Esophagus squamous epithelium (tissue), 5 donors: Measurements from ENCODE around the gene DTWD2. TPM values are rescaled to one million over a fixed set of nuclear protein-coding genes. Genes with fewer than 3 reads are reported as not detected.
"Not testable (repeated sequence)": the region's sequence is repeated elsewhere in the genome, so short reads cannot be mapped to it uniquely, and the experiment has no call there.

ENCODE experiments used
- DNase-seq: peaks from one replicate; lab custom pipeline; 2025; lab: John Stamatoyannopoulos, UW
- H3K27ac ChIP-seq, 4 donors: fragments of 200-600 bp; sonication (generic); one replicate each; pipeline ENCODE4 v1.5.1; 2016 to 2019; ENCODE audit warnings: mild to moderate bottlenecking in 1 of 4
- H3K27me3 ChIP-seq, 4 donors: fragments of 200-600 bp; sonication (generic); 1 replicate in 3 of 4; 2 replicates in 1 of 4; pipeline versions ENCODE4 v1.5.1 to v1.6.0; 2017 to 2021; ENCODE audit warnings: antibody characterized with exemption in 1 of 4
- H3K36me3 ChIP-seq, 3 donors: fragments of 200-600 bp; sonication (generic); one replicate each; pipeline ENCODE4 v1.5.1; 2016 to 2019
- H3K4me1 ChIP-seq, 3 donors: fragments of 200-600 bp; sonication (generic); one replicate each; pipeline ENCODE4 v1.5.1; 2017 to 2019
- H3K4me3 ChIP-seq, 4 donors: fragments of 200-600 bp; sonication (generic); 1 replicate in 3 of 4; 2 replicates in 1 of 4; pipeline ENCODE4 v1.5.1; 2016 to 2019; ENCODE audit warnings: mild to moderate bottlenecking in 2 of 4, moderate library complexity in 1 of 4
- H3K9me3 ChIP-seq, 3 donors: fragments of 200-600 bp; sonication (generic); one replicate each; pipeline ENCODE4 v1.5.1; 2016 to 2019
- CTCF ChIP-seq, 6 experiments: fragments of 450-650 bp in 4 of 6; fragments of 200-600 bp in 2 of 6; sonication (generic) in 2 of 6; IDR thresholded peaks; one replicate each; pipeline ENCODE4 v1.5.1; 2016 to 2019; ENCODE audit warnings: antibody characterized with exemption in 6 of 6, mild to moderate bottlenecking in 4 of 6, moderate library complexity in 4 of 6
- POLR2A ChIP-seq, 4 donors: fragments of 450-650 bp; IDR thresholded peaks; one replicate each; pipeline ENCODE4 v1.6.1; 2017; ENCODE audit warnings: antibody characterized with exemption in 4 of 4, mild to moderate bottlenecking in 4 of 4, moderate library complexity in 3 of 4
- WGBS, 2 donors: methylation state at CpG; one replicate each; pipeline ENCODE4 v1.1.5; 2018; 5-methylcytosine and 5-hydroxymethylcytosine counted together
- intact Hi-C: fragments of 100-400 bp; cut with DNase I; formaldehyde crosslinking; loops from one replicate; pipeline ENCODE4 v1.15.0; 2022
- total RNA-seq, 4 donors: library from RNA; depleted of rRNA; stranded (reverse); fragments of >200 nt; gene quantifications; one replicate each; pipeline ENCODE4 v1.1.0, GENCODE V29; 2016
- donor health status: DM: yes; HTN: yes; CAD: no.

The DTWD2 gene
- total RNA-seq, 4 donors from 2014 or later: 7.4 to 11.5 (median 9.9) TPM

DNA sequence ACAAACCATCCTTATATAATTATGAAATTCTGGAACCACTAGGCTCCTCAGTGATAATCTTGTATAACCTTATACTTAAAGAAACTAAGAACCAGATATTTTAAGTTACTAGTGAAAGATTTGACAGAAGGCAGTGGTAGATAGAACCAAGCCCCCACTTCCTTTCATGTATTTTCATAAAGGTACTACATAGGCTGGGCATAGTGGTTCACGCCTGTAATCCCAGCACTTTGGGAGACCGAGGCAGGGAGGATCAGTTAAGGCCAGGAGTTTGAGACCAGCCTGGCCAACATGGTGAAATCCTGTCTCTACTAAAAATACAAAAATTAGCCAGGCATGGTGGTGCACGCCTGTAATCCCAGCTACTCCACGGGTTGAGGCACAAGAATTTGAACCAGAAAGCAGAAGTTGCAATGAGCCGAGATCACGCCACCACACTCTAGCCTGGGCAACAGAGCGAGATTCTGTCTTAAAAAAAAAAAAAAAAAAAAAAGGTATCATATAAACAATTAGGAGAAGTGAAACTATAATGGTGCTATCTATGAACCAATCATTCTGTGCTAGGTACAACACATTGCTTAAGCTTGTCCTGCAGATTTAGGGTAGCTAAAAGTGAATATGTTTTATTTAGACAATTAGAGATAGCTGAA lies 27.9 kb upstream of the DTWD2 start:
- Histone ChIP-seq H3K27me3 (no peaks in the 10 kb centered on the region), H3K4me3 (no peak overlapping the region), H3K9me3 (no peaks in the 10 kb centered on the region), H3K4me1 (no peaks in the 10 kb centered on the region), H3K36me3 (no peaks in the 10 kb centered on the region), H3K27ac (no peak overlapping the region)
- TF ChIP-seq CTCF (IDR thresholded peaks at IDR 0.05) (no peak), POLR2A (IDR thresholded peaks at IDR 0.05) (no peak)
- intact Hi-C loops: no loop called here
- DNase-seq: no peak
- WGBS, 2 donors: 69 to 100% methylated on average over 5 to 6 of the region's 7 CpGs

- Histone ChIP-seq H3K27me3 (no peaks in the 10 kb centered on the region), H3K9me3 (no peaks in the 10 kb centered on the region), H3K4me3 (no peak overlapping the region), H3K27ac (no peak overlapping the region), H3K4me1 (no peaks in the 10 kb centered on the region), H3K36me3 (no peaks in the 10 kb centered on the region)
- 89 to 99% methylated on average over 10 to 12 of the region's 13 CpGs for WGBS, 2 donors
- intact Hi-C loops: no loop called here
- no peak for DNase-seq
- no peak for TF ChIP-seq POLR2A (IDR thresholded peaks at IDR 0.05)
- TF ChIP-seq CTCF (IDR thresholded peaks at IDR 0.05): no peak
These were observed 22.8 kb upstream of the DTWD2 start for GRCh38 chr5:119011186-119011585.

DNA sequence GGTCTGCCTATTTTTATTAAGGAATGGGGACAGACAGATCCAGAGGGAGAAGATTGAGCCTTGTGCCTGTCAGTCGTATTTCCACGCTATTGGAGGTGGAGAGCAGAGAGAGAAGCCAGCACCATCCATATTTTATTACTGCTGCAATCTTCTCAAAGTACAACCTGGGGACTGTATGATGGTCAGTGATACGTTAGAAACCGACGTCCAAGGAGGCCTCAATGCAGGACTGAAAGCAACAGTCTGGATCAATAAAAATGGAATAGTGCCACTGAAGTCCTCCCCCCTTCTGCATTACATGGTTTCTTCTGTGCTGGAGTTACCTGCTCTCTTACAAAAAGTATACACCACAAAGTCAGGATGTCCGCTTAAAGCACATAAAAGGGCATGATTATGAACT lies 21.9 kb upstream of the DTWD2 start:
- intact Hi-C loops: no loop called here
- TF ChIP-seq POLR2A (IDR thresholded peaks at IDR 0.05): no peak
- no peak for TF ChIP-seq CTCF (IDR thresholded peaks at IDR 0.05)
- 91 to 95% methylated on average over 6 of the region's 6 CpGs for WGBS, 2 donors
- Histone ChIP-seq H3K9me3 (no peaks in the 10 kb centered on the region), H3K4me3 (no peak overlapping the region), H3K36me3 (no peaks in the 10 kb centered on the region), H3K4me1 (no peaks in the 10 kb centered on the region), H3K27ac (no peak overlapping the region), H3K27me3 (no peaks in the 10 kb centered on the region)
- DNase-seq: no peak

DNA sequence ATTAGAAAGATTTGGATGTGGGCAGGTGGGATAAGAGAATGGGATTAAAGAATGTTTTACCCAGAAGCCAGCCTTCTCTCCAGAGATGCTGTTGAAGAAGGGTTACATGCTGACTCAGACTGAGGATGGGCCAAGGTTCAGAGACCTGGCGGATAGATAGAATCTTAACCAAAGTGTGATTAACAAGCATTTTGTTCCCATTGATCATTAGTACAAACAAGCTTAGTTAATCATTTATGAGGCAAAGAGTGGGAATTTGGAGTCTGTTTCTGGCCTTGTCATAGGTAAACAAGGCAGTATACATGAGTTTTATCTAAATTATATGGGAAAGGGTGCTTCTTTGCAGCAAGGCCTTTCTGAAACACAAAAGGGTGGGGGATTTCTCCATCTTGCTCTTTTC lies 20.8 kb upstream of the DTWD2 start:
- H3K27ac ChIP-seq: no peak overlapping the region
- no peak for TF ChIP-seq POLR2A (IDR thresholded peaks at IDR 0.05)
- TF ChIP-seq CTCF (IDR thresholded peaks at IDR 0.05): no peak

GRCh38 chr5:118999696-119000095 lies 11.3 kb upstream of the DTWD2 start:
- H3K27ac ChIP-seq: no peak overlapping the region
- no peak overlapping the region for H3K4me3 ChIP-seq
- TF ChIP-seq CTCF (IDR thresholded peaks at IDR 0.05): no peak
- TF ChIP-seq POLR2A (IDR thresholded peaks at IDR 0.05): no peak
- intact Hi-C loops: no loop called here
- H3K9me3 ChIP-seq: no peaks in the 10 kb centered on the region
- no peaks in the 10 kb centered on the region for H3K4me1 ChIP-seq
- 82 to 95% methylated on average over 1 of the region's 1 CpG for WGBS, 2 donors
- no peak for DNase-seq
- H3K27me3 ChIP-seq: no peaks in the 10 kb centered on the region
- H3K36me3 ChIP-seq: no peaks in the 10 kb centered on the region

More for the DNA sequence above, 20.8 kb upstream of the DTWD2 start:
- intact Hi-C loops: no loop called here
- Histone ChIP-seq H3K27me3 (no peaks in the 10 kb centered on the region), H3K9me3 (no peaks in the 10 kb centered on the region), H3K36me3 (no peaks in the 10 kb centered on the region), H3K4me3 (no peak overlapping the region), H3K4me1 (no peaks in the 10 kb centered on the region)
- no peak for DNase-seq
- WGBS, 2 donors: 89 to 94% methylated on average over 1 of the region's 1 CpG

- intact Hi-C loops, H3K36me3 ChIP-seq, H3K27me3 ChIP-seq, H3K27ac ChIP-seq, H3K9me3 ChIP-seq, H3K4me1 ChIP-seq, H3K4me3 ChIP-seq, DNase-seq: not testable (repeated sequence)
- WGBS, 2 donors: no CpG with 5 or more reads among the region's 24 CpGs
These were observed 10.5 kb upstream of the DTWD2 start for GRCh38 chr5:118998861-118999260.
